ENCODE data around the gene ZGPAT.

The ZGPAT gene

DNA sequence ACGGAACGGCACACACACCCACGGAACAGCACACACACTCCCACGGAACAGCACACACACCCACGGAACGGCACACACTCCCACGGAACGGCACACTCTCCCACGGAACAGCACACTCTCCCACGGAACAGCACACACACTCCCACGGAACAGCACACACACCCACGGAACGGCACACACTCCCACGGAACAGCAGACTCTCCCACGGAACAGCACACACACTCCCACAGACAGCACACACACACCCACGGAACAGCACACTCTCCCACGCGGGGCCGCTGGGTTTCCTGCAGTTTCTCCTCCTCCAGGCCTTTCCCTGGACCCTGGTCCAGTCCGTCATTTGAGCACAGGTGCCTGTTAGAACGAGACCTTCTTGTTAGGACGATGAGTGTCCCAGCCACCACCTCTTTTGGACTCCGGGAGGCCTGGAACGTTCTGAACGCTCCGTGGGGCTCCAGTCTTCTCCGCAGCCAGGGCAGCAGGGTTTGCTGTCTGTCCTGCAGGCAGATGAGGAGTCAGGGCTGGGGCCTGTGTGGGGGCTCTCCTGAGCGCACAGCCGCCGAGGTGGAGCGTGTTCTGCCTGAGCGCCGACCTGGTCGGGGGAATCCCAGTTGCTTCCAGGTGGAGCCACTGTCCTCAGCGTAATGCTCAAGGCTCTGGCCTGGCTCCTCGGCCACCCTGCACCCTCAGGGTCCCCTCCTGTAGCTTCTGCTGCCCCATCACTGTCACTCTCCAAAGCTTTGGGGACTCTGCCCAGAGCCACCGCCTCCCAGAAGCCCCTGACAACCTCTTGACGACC is 29.0 kb upstream of the ZGPAT start:
- DNase-seq = no peak

DNA sequence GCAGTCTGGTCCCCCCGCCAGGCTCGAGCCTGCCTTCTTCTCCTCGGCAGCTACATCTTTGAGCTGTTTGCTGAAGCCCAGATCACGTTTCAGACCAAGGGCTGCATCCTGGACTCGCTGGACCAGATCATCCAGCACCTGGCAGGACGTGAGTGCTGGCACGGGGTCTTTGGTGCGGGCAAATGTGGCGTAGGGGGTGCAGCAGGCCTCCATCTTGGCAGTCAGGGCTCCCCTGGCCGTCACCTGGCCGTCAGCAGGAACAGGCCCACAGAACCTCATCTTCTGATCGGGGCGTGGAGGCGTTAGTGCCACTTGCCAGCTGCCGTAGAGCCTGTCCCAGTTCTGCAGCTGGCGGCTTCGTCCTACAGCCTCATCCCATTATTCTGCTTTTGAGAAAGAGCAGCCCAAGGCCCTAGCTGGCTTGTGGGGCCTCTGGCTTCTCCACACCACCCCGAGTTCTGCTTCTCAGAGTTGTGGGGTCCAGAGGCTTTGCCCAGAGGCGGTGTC is 28.0 kb upstream of the ZGPAT start:
- no peak for DNase-seq

DNA sequence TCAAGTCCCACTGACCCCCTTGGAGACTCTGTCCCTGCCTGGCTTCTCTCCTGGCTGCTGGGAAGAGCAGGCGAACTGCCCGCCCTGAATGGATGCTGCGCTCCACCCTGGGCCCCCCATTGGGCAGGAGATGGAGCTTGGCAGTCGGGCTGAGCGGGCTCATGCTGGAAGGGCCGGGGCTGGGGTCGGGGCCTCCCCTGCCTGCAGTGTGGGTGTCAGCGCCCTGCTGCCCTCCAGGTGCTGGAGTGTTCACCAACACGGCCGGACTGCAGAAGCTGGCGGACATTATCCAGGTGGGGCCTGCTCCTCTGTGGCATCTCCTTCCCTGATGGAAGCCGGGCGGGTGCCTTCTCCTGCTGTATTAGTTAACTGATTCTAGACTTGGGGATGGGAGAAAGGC is 27.4 kb upstream of the ZGPAT start:
- no peak for DNase-seq

DNA sequence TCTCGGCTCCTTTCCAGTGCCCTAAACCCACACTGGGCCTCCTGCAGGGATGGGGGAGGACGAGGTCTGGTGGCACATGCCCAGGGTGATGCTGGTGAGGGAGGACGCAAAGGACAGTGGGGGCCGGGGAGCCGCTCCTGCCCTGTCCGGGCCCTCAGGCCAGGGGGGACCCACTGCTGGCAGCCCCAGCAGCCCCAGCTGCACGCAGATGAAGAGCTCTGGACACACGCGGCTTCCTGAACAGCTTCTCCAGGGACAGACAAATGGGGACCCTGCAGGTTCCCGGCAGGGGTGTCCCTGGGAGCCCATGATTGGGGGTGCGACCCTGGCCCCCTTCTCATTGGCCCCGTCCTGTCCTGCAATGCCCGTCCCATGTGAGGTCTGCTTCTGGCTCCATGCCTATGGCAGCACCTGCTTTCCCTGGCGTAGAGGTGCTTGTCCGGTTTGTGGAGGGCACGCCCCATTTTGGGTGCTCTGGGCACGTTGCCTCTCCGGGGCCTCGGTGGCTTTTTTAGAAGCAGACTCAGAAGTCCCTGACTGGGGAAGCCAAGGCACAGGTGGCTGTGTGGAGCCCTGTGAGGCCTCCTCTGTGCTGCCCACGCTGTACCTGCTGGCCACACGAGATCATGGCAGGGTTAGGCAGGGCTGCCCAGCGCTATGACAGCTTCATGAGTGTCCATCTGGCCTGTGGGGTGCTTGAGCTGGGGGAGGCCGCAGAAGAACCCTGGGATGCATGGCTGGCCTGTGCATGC is 26.8 kb upstream of the ZGPAT start:
- no peak for DNase-seq

DNA sequence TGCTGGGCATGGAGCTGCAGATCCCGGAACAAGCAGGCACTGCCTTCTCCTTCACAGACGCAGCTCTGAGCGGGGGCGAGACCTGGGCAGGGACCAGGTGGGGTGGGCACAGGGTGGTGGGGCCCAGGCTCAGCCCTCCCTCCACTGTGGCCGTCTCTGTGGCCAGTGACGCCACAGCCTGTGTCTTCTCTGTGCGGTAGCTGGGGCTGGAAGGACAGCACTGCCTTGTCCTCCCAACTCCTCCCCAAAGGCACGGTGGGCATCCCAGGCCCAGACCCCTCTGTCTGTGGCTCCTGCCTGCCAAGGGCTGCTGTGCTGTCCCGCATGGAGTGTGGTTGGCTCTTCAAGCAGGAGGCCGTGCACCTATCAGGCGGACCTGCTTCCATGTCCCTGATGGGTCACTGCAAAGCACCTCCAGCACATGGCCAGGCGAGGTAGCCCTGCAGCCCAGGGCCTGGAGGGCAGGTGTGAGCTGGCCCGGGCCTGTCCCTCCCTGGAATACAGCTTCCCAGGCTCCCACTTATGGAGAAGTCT is 26.2 kb upstream of the ZGPAT start:
- DNase-seq = no peak

DNA sequence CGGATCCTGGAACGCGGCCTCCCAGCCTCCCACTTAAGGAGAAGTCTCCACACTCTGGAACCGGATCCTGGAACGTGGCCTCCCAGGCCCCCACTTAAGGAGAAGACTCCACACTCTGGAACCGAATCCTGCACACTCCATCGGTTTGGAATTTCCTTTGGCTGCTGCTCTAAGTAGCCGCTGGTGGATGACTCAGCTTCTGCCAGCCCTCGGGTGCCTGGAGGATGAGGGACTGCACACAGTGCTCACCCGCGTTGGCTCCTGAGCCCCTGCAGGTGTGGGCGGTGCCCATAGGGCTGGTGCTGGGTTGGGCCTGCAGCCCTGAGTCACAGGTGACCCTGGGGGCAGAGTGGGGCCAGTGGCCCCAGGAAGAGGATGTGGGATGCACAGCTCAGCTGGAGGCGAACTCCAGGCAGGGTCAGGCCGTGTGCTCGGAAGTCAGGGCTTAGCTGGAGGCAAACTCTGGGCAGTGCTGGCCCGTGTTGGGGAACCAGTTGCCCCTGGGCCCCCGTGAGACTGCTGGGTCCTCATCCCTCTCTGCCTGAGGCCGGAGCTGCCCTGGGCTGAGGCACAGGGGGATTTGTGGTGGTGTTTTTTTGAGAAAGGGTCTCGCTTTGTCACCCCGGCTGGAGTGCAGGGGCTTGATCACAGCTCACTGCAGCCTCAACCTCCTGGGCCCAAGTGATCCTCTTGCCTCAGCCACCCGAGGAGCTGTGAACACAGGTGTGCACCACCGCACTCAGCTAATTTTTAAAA is 25.3 kb upstream of the ZGPAT start:
- DNase-seq = no peak

DNA sequence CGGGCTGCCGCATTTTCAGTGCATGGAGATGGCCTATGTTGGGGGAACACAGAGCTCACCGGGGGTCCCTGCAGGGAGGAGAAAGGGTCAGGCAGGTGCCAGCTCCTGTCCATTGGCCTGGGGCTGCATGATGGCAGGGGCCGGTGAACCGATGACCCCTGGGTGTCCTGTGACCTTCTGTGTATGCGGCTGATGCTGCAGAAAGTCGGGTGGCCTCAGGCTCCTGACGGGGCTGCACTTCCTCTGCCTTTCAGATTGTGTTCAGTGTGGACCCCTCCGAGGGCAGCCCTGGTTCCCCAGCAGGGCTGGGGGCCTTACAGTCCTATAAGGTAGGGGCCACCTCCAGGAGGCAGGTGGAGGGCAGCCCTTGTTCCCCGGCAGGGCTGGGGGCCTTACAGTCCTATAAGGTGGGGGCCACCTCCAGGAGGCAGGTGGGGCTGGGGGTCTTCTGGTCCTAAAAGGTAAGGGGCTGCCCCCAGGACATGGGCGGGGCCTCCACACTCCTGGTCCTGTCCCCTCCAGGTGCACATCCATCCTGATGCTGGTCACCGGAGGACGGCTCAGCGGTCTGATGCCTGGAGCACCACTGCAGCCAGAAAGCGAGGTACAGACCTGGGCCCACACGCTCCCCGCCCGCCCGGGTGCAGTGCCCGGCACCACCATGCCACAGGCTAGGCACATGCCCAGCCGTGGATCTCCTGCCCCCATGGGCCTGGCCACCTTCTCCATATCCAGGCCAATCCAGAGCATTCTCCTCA is 22.4 kb upstream of the ZGPAT start:
- no peak for DNase-seq

DNA sequence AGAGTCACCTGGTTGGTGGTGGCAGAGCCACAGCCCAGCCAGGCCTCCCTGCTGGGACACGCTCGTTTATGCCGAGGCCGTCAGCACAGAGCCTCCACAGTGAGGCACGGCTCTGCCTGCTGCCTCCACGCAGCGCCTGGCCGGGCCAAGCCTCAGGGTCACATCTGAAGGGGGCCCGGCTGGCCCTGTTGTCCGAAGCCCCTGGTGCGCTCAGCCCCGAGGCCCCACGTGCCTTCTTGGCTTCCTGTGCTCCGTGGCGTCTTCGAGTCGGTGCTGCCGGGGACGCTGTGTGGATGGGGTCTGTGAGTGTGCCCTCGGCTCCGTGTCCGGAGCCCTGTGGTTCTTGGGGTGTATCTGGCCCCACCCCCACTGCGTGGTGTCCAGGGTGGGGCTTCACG is 21.7 kb upstream of the ZGPAT start:
- DNase-seq = no peak

DNA sequence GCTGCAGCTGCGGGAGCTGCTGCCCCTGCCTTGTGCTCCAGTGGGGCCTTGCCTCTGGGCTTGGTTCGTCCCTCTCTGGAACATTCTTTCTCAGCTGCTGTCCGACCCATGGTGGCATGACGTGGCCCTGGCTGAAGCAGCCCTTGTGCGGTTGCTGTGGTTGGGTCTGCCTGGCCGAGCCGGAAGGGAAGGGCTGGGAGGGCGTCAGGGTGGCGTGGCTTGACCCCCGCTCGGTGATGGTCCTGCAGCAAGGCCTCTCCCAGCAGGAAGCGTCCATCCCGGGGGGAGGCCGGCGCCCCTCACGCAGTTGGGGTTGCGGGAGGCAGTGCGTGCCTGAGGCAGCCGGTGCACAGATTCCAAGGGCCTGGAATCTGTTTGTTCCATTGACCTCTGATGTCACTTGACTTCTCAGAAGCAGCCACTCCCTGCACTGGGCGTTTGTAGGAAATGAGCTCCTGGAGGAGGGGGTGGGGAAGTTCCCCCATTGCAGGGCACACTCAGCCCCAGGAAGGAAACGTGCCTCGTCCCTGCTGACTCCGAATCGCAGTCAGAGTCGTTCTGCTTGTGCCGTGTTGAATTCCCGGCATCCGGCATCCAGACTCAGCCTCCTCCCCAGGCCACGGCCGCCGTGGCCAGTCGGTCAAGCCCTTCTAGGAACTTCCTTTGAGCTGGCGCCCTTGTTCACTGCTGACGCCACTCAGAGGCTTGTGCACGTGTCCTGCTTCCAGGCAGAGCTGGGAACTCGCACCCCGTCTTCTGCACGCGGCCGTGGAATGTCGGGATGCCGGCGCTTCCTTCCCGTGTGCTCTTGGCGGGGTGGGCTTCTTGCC is 21.1 kb upstream of the ZGPAT start:
- DNase-seq = no peak

DNA sequence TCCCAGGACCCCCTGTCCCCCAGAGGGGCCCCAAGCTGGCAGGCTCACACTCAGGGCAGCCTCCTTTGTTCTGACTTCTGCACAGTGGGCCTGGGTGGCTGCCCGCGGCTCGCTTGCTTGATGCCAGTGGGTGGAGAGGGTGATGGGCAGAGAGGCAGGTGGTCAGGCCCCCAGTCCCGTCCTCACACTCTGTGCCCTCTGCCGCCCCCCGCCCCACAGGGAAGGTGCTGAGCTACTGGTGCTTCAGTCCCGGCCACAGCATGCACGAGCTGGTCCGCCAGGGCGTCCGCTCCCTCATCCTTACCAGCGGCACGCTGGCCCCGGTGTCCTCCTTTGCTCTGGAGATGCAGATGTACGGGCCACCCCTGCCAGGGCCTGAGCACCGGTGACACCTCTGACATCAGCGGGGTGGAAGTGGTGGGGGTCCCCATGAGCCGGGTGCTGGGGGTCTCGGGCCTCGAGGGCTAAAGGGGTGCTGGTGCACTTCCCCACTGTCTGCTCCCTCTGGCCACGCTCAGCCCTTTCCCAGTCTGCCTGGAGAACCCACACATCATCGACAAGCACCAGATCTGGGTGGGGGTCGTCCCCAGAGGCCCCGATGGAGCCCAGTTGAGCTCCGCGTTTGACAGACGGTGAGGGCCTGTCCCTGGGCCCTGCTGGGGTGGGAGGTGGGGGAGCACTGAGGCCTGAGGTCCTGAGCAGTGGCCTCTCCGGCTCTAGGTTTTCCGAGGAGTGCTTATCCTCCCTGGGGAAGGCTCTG is 20.2 kb upstream of the ZGPAT start:
- DNase-seq = no peak

DNA sequence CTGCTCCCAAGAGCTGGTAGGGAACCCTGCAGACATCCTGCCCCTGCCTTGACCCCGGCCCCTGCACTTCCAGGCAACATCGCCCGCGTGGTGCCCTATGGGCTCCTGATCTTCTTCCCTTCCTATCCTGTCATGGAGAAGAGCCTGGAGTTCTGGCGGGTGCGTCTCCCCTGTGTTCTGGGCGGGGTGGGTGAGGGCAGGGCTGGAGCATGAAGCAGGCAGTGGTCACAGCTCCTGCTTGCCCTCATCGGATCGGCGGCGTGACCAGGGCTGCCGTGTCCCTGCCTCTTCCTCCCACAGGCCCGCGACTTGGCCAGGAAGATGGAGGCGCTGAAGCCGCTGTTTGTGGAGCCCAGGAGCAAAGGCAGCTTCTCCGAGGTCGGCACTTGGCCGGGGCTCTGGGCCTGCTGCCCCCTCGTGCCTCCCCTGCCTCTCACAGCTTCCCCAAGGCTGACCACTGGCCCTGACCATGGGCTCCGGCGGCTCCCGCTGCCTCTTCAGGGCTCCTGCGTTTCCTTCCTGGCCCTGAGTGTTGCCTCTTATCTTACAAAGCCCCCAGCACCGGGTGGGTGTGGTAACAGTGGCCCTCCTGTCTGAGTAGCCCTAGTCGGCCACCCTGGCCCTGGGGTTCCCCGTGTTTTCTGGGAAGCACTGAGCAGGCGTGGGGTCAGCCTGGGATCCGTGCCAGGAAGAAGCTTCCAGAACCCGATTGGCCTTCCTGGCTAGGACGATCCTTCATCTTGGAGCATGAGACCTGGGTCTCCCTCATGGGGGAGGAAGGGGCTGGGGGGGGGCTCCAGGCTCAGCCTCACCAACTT is 19.4 kb upstream of the ZGPAT start:
- DNase-seq = no peak

DNA sequence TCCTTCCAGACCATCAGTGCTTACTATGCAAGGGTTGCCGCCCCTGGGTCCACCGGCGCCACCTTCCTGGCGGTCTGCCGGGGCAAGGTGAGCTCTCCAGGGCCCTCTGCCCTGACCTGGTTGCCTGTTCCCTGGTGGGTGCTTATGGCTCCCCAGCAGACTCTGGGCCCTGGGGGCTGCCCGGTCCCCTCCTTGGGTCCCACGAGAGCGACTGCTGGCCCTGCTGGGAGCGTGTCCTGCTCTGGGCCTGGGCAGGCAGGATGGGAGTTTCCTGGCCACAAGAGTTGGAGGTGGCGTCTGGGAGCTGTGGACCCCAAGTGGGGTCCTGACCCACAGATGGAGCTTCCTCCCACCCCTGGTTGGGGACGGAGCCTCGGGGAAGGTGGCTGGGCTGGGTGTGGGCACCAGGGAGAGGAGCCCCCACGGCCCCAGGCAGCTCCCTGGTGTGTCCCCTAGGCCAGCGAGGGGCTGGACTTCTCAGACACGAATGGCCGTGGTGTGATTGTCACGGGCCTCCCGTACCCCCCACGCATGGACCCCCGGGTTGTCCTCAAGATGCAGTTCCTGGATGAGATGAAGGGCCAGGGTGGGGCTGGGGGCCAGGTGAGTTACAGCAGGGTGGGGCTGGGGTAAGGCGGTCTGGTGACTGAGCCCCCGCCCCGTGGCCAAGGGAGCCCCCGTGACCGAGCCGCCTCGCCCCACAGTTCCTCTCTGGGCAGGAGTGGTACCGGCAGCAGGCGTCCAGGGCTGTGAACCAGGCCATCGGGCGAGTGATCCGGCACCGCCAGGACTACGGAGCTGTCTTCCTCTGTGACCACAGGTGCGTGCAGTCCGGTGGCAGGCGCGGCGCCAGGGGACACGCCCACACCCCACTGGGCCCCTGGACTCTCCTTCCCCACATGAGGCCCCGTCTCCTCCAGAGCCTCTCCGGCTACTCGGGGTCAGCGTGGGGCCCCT is 18.5 kb upstream of the ZGPAT start:
- DNase-seq = no peak

DNA sequence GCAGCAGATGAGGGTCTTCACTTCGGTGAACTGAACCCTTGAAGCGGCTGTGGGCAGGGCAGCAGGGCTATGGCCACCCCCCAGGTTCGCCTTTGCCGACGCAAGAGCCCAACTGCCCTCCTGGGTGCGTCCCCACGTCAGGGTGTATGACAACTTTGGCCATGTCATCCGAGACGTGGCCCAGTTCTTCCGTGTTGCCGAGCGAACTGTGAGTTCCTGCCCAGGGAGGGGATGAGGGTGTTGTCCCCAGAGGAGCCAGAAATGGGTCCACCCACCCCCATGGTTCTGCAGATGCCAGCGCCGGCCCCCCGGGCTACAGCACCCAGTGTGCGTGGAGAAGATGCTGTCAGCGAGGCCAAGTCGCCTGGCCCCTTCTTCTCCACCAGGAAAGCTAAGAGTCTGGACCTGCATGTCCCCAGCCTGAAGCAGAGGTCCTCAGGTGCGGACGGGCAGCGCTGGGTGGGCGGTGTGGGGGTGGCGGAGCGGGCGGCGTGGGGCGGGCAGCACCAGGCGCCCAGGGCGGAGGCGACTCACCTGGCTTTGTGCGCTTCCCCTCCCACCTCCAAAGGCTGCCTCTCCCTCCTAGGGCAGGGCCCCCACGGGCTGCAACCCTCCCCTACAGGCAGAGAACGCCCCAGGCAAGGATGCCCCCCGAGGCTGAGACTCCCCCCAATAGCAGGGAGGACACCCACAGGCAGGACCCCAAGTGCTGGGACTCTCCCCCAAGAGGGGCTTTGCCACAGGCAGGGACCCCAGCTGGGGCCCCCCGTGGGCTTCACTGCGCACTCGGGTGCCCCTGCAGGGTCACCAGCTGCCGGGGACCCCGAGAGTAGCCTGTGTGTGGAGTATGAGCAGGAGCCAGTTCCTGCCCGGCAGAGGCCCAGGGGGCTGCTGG is 17.6 kb upstream of the ZGPAT start:
- no peak for DNase-seq

DNA sequence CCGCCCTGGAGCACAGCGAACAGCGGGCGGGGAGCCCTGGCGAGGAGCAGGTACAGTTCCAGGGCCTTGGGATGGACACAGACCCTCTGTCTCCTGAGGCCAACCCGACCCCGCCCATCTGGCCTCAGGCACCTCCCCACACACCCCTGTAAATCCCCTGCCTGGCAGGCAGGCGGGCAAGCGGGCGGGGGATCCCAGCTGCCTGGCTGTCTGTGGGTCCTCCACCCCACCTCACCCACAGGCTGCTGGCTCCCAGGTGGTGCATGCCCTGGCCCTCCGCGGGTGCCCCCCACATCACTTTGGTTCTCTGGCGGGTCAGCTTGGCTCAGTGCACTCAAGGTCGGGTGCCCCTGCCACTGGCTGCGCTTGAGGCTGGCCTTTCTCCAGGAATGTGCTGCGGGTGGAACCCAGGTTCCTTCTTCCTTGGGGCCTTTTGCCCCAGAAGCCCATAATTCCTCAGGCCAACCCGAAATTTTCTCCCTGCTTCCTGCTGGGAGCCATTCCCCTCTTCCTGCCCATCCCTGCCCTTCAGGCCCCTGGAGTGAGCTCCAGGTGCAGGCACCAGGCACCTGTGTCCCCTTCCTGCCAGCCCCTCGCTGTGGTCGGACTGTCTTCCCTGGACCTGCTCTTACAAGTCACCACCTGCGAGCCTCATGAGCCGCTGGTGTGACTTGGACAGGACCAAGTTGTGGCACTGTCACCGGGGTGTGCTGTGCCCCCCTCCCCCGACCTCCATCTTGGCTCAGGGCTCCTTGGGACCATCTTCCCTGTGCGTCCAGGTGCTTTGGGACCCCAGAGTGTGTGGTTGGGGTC is 16.7 kb upstream of the ZGPAT start:
- DNase-seq = no peak

DNA sequence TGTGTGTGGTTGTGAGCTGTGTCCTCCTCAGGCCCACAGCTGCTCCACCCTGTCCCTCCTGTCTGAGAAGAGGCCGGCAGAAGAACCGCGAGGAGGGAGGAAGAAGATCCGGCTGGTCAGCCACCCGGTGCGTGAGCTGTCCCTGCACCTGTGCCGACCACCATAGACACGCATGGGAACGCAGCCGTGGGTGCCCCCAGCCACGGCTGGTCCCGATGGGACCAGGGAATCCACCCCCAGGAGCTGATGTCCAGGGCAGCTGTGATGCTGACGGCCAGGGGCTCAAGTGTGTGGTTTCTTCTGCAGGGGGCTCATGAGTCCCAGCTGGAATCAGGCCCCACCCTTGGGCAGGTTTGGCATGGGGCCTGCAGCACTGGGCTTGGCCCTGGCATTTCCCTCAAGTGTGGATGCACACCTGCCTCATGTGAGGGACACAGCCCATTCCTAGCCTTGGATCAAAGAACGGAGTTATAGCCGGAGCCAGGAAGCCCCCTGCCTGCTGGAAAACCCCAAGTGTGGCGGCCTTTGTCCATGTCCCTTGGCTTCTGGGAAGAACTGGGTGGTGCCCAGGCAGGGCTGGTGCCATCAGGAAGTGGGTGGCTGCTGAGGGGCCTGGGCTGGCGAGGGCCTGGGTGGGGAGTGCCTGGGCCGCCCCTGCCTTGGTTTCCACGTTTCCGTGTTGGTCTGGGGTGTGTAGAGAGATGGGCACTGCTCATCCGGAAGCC is 16.0 kb upstream of the ZGPAT start:
- no peak for DNase-seq
